Hepatocyte (in vitro differentiated cells): ENCODE results near the gene LOXHD1.

Experiments
- CTCF ChIP-seq: fragments of 200-600 bp; sonication (generic); IDR thresholded peaks from 2 replicates; pipeline ENCODE4 v1.5.1; 2016; ENCODE audit warnings: antibody characterized with exemption, mild to moderate bottlenecking; ENCODE audit not compliant: poor library complexity
- EZH2 ChIP-seq: fragments of 200-600 bp; sonication (generic); IDR thresholded peaks from 2 replicates; pipeline ENCODE4 v1.6.1; 2016; ENCODE audit warnings: antibody characterized with exemption, mild to moderate bottlenecking, borderline replicate concordance

- TF ChIP-seq EZH2 (no peak), CTCF (no peak)
Measured at GRCh38 chr18:46550609-46551008, 106.4 kb downstream of the LOXHD1 start.
